Fibroblast of the conjunctiva (primary cell): ENCODE data around the gene CSRNP3.
"Not testable (repeated sequence)": the region's sequence is repeated elsewhere in the genome, so short reads cannot be mapped to it uniquely, and the experiment has no call there.

Experiments
- DNase-seq: peaks from one replicate; pipeline ENCODE4 v3.0.0-alpha.2; 2010; ENCODE audit warnings: low read depth

CSRNP3 gene

GRCh38 chr2:165633431-165633830 is 163.9 kb downstream of the CSRNP3 start:
- DNase-seq: no peak

DNA sequence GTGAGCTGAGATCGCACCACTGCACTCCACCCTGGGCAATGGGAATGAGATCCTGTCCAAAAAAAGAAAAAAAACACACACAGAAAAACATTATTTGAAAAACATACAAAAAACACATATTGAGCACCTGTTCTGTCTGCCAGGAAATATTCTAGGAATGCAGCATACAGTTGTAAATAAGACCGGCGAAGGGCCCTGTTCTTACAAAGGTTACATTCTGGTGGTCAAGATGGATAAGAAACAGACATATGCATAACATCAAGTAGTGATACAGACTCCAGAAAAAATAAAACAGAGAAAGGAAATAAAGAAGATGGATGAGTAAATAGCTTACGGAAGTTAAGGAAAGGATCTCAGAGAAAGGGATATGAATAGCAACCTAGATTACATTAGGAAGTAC is 164.8 kb downstream of the CSRNP3 start:
- DNase-seq: no peak

GRCh38 chr2:165634855-165635254 is 165.4 kb downstream of the CSRNP3 start:
- DNase-seq: peak; percentile 27

GRCh38 chr2:165635532-165635931 is 166.0 kb downstream of the CSRNP3 start:
- no peak for DNase-seq

GRCh38 chr2:165636959-165637358 is 167.5 kb downstream of the CSRNP3 start:
- DNase-seq: no peak

GRCh38 chr2:165637396-165637795 is 167.9 kb downstream of the CSRNP3 start:
- DNase-seq: no peak

- DNase-seq: no peak
Measured at GRCh38 chr2:165639504-165639903, 170.0 kb downstream of the CSRNP3 start.

- DNase-seq: no peak
Measured at GRCh38 chr2:165640247-165640929, 170.9 kb downstream of the CSRNP3 start.

GRCh38 chr2:165645930-165646831 is 176.7 kb downstream of the CSRNP3 start:
- DNase-seq: no peak

GRCh38 chr2:165647409-165647808 is 177.9 kb downstream of the CSRNP3 start:
- no peak for DNase-seq

DNA sequence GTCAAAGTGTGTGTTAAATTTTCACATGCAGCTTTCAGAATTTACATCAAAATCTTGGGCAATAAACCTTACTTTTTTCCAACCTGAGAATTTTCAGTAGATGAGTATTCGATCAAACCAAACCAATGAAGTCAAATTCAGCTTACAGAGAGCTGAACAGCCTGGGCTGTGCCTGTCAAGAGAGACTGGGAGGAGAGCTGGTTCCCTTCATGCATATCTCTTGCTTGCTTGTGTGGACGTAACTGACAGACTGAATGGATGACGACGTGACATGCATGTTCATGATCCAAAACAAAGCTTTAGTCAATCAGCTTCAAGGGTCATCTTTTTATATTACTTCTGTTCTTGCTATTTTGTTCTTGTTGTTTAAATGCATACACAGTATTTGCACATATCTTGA is 179.3 kb downstream of the CSRNP3 start:
- no peak for DNase-seq

DNA sequence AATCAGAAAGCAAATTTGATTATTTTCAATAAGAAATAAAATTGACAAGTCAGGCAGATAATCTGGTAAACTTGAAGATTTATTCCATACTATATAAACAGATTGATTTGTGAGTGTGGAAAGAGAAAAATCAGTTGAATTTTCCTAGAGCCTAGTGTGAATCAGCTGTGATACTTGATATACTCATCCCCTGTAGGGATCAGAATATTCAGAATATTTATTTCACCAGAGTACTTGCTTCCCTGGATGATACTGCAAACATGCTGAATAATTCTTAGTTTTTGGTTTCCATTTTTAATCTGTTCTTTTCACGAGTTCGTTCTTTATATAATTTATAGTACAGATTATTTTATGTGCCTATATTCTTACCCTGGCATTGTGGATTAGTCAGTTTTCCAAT is 181.7 kb downstream of the CSRNP3 start:
- no peak for DNase-seq

DNA sequence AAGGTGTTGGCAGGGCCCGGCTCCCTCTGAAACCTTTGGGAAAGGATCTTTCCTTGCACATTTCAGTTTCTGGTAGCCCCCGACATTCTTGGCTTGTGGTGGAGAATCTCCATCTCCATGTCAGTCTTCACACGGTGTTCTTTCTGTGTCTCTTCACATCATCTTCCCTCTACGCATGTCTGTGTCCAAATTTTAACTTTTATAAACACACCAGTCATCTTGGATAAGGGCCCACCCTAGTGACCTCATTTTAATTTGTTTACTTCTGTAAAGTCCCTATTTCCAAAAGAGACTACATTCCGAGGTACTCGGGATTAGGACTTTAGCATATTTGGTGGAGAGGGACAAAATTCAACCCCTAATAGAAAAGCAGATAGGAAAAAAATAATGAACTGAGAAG is 186.2 kb downstream of the CSRNP3 start:
- DNase-seq: no peak

DNA sequence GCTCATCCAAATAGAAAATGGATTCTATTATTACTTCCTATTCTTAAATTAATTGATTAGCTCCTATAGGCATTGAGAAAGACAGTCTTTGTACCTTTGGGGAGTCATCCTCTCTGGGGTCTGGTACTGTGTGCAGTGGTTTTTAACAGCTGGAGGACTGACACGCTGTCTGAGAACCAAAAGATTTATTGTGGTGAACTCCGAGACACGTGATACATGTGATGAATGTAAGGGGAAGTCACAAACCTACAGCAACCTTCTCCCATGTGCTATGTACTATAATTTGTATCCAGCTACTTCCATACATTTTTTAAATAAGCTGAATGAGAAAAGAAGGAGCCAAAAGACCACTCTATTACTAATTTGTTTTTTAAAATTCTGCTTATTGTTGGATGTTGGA is 190.9 kb downstream of the CSRNP3 start:
- no peak for DNase-seq

DNA sequence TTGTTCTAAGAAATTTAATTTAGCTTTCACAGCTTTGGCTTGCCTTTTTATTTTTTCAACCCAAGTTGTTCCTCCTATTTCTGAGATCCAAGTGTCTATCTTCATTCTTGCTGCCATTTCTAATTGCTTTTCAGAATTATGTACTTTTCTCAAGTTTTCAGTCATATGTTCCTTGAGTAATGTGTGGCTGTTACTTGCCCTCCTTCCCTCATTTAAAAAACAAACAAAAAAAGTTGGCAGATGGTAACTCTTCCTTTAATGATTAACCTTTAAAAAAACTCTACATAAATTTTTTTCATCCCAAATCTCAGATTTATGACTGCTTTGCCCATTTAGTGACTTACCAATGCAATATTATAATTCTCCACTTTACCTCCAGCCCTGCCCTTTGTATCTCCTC is 193.2 kb downstream of the CSRNP3 start:
- no peak for DNase-seq

GRCh38 chr2:165665614-165666013 is 196.1 kb downstream of the CSRNP3 start:
- DNase-seq: no peak

DNA sequence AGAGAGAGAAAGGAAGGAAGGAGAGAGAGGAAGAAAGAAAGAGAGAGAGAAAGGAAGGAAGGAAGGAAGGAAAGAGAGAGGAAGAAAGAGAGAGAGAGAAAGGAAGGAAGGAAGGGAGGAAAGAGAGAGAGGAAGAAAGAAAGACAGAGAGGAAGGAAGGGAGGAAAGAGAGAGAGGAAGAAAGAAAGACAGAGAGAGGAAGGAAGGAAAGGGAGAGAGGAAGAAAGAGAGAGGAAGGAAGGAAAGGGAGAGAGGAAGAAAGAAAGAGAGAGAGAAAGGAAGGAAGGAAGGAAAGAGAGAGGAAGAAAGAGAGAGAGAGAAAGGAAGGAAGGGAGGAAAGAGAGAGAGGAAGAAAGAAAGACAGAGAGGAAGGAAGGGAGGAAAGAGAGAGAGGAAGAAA is 196.6 kb downstream of the CSRNP3 start:
- not testable (repeated sequence) for DNase-seq

DNA sequence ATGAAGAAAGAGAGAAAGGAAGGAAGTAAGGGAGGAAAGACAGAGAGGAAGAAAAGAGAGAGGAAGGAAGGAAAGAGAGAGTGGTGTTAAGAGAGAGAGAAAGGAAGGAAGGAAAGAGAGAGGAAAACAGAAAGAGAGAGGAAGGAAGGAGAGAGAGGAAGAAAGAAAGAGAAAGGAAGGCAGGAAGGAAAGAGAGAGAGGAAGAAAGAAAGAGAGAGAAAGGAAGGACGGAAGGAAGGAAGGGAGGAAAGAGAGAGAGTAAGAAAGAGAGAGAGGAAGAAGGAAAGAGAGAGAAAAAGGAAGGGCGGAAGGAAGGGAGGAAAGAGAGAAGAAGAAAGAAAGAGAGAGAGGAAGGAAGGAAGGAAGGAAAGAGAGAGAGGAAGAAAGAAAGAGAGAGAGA is 197.1 kb downstream of the CSRNP3 start:
- DNase-seq: no peak

DNA sequence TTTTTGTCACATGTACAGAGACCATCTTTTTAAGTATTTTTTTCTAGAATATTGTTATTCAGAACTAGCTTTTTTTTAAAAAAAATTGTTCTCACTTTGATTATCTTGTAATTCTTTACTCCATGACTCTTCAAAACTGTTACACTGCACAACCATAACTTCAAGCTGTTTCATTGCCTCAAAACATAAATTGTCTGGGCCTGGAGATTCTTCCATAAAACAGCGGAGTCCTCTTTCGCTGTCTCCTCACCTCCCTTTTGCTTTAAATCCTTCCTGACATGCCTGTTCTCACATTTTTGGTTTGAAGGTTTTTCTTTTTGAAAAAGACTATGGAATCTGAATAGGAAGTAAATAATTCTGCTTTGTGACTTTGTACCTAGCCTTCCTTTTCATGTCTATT is 197.9 kb downstream of the CSRNP3 start:
- DNase-seq: no peak

- no peak for DNase-seq
Measured at GRCh38 chr2:165674780-165675179, 205.3 kb downstream of the CSRNP3 start.

DNA sequence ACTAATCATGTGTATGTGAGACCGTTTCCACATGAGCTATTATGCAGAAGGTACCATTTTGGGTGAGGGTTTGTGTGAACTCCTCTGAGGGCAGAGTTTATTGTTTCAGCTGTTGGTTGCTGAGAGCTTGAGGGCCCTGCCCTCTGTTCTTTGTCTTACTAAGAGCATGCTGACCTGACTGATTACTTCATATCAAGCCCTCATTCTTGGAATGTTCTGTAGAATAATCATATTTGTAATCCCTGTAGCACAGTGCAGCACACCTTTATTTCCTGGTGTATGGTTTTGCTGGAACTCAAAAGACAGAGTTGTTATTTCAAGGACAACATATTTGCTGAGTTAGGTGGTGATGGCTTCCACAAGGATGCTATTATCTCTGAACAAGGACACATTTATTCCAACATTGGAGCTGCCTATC is 206.1 kb downstream of the CSRNP3 start:
- no peak for DNase-seq

GRCh38 chr2:165678882-165679281 is 209.4 kb downstream of the CSRNP3 start:
- no peak for DNase-seq

- DNase-seq: no peak
Measured at GRCh38 chr2:165679621-165680020, 210.1 kb downstream of the CSRNP3 start.
